HL-60 (cell line): Measurements from ENCODE around the gene GBA3.

Experiments
- DNase-seq, 2 experiments: peaks; one replicate each; pipeline ENCODE4 v3.0.0-alpha.2; 2010 to 2020; ENCODE audit warnings: low read depth in 1 of 2, low spot score in 1 of 2
- H3K27ac ChIP-seq: fragments of 250-450 bp; sonication (Bioruptor Pico); replicated peaks from 2 replicates; pipeline ENCODE4 v1.5.1; 2020; ENCODE audit warnings: mild to moderate bottlenecking, moderate library complexity
- H3K27me3 ChIP-seq: fragments of 250-450 bp; sonication (Bioruptor Pico); 2 replicates; pipeline ENCODE4 v1.5.1; 2021; ENCODE audit warnings: mild to moderate bottlenecking, moderate library complexity; ENCODE audit not compliant: insufficient read depth, poor library complexity, severe bottlenecking
- H3K4me3 ChIP-seq: replicated peaks from 2 replicates; pipeline ENCODE4 v1.5.1; 2011; ENCODE audit warnings: mild to moderate bottlenecking, control low read depth, low read length; ENCODE audit not compliant: insufficient read depth
- GABPA ChIP-seq: IDR thresholded peaks from 2 replicates; pipeline ENCODE4 v1.6.1; 2012; ENCODE audit warnings: low read depth
- POLR2AphosphoS5 ChIP-seq: IDR thresholded peaks from 2 replicates; pipeline ENCODE4 v1.6.1; 2012; ENCODE audit warnings: low read depth
- SPI1 ChIP-seq: IDR thresholded peaks from 2 replicates; pipeline ENCODE4 v1.6.1; 2012; ENCODE audit warnings: low read depth, mild to moderate bottlenecking, borderline replicate concordance
- TF ChIP-seq, protein P1 (sequence below): IDR thresholded peaks from 2 replicates; pipeline ENCODE4 v1.6.1; 2012; ENCODE audit warnings: low read depth; ENCODE audit not compliant: insufficient replicate concordance
- TF ChIP-seq, protein P2 (sequence below): IDR thresholded peaks from one replicate; pipeline ENCODE4 v1.5.1; 2011; ENCODE audit warnings: low read length, control low read depth, inconsistent platforms; ENCODE audit not compliant: insufficient read depth

Gene GBA3

DNA sequence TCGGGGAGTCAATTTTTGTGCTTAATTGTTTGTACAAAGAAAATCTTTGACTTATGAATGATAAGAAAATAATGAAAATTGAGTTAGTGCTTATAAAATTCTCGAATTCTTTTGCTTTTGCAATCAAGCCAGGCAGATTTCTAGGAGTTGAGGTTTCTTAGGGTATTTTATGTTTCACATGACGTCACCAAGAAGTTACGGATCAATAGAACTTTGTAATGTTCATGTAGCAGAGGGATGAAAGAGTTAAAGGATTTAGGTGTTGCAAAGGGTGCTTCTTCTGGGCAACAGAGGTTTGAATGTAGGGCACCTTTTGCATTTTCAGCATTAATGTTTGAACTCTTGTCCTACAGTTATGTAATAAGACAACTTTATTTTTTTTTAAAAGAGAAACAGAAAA lies 19.4 kb downstream of the GBA3 start:
- Histone ChIP-seq H3K4me3 (no peak overlapping the region), H3K27ac (no peak overlapping the region), H3K27me3 (no peaks in the 10 kb centered on the region)
- DNase-seq: no peak
- TF ChIP-seq POLR2AphosphoS5: no peak
- TF ChIP-seq SPI1: no peak
- TF ChIP-seq, protein P1, sequence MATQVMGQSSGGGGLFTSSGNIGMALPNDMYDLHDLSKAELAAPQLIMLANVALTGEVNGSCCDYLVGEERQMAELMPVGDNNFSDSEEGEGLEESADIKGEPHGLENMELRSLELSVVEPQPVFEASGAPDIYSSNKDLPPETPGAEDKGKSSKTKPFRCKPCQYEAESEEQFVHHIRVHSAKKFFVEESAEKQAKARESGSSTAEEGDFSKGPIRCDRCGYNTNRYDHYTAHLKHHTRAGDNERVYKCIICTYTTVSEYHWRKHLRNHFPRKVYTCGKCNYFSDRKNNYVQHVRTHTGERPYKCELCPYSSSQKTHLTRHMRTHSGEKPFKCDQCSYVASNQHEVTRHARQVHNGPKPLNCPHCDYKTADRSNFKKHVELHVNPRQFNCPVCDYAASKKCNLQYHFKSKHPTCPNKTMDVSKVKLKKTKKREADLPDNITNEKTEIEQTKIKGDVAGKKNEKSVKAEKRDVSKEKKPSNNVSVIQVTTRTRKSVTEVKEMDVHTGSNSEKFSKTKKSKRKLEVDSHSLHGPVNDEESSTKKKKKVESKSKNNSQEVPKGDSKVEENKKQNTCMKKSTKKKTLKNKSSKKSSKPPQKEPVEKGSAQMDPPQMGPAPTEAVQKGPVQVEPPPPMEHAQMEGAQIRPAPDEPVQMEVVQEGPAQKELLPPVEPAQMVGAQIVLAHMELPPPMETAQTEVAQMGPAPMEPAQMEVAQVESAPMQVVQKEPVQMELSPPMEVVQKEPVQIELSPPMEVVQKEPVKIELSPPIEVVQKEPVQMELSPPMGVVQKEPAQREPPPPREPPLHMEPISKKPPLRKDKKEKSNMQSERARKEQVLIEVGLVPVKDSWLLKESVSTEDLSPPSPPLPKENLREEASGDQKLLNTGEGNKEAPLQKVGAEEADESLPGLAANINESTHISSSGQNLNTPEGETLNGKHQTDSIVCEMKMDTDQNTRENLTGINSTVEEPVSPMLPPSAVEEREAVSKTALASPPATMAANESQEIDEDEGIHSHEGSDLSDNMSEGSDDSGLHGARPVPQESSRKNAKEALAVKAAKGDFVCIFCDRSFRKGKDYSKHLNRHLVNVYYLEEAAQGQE: no peak
- TF ChIP-seq, protein P2, sequence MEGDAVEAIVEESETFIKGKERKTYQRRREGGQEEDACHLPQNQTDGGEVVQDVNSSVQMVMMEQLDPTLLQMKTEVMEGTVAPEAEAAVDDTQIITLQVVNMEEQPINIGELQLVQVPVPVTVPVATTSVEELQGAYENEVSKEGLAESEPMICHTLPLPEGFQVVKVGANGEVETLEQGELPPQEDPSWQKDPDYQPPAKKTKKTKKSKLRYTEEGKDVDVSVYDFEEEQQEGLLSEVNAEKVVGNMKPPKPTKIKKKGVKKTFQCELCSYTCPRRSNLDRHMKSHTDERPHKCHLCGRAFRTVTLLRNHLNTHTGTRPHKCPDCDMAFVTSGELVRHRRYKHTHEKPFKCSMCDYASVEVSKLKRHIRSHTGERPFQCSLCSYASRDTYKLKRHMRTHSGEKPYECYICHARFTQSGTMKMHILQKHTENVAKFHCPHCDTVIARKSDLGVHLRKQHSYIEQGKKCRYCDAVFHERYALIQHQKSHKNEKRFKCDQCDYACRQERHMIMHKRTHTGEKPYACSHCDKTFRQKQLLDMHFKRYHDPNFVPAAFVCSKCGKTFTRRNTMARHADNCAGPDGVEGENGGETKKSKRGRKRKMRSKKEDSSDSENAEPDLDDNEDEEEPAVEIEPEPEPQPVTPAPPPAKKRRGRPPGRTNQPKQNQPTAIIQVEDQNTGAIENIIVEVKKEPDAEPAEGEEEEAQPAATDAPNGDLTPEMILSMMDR: no peak
- TF ChIP-seq GABPA: no peak

- TF ChIP-seq SPI1 (no peak), GABPA (no peak), POLR2AphosphoS5 (no peak)
- TF ChIP-seq, protein P2: no peak
- TF ChIP-seq, protein P1: no peak
- Histone ChIP-seq H3K4me3 (no peak overlapping the region), H3K27ac (no peak overlapping the region), H3K27me3 (no peaks in the 10 kb centered on the region)
- no peak for DNase-seq
Observed at GRCh38 chr4:22712529-22712928, 19.8 kb downstream of the GBA3 start.

GRCh38 chr4:22713841-22714240 lies 21.1 kb downstream of the GBA3 start:
- no peak for DNase-seq
- Histone ChIP-seq H3K27me3 (no peaks in the 10 kb centered on the region), H3K27ac (no peak overlapping the region), H3K4me3 (no peak overlapping the region)
- no peak for TF ChIP-seq POLR2AphosphoS5
- TF ChIP-seq GABPA: no peak
- no peak for TF ChIP-seq SPI1
- TF ChIP-seq, protein P1: no peak
- TF ChIP-seq, protein P2: no peak
